GM12878 (cell line): Measurements from ENCODE around the gene CLEC18A. TPM values are rescaled to one million over a fixed set of nuclear protein-coding genes. Genes with fewer than 3 reads are reported as not detected.
"Not testable (repeated sequence)": the region's sequence is repeated elsewhere in the genome, so short reads cannot be mapped to it uniquely, and the experiment has no call there.

ENCODE experiments used
- ATAC-seq: fragments of 200-7000 bp; cut with Tn5 transposase; 3 replicates; pipeline ENCODE4 v1.9.1; 2020; ENCODE audit warnings: mild to moderate bottlenecking, moderate library complexity
- BruUV-seq: library from RNA; stranded (reverse); fragments of 400-500 nt; replicated peaks from 2 replicates; lab custom pipeline; 2021; lab: Mats Ljungman, UMichigan
- CTCF ChIA-PET: fragments of 300-600 bp; sonication (Branson Sonifier 250); formaldehyde crosslinking; extraction: SDS; loops from one replicate; lab custom pipeline; 2021; ENCODE audit warnings: inconsistent platforms; lab: Yijun Ruan, JAX
- POLR2A ChIA-PET: fragments of 350-600 bp; formaldehyde crosslinking; extraction: SDS; loops from one replicate; lab custom pipeline; 2021; ENCODE audit warnings: inconsistent platforms; lab: Charles Lee
- RAD21 ChIA-PET: fragments of 300-600 bp; sonication (Branson Sonifier 250); formaldehyde crosslinking; loops from one replicate; lab custom pipeline; 2023; ENCODE audit warnings: antibody characterized with exemption; ENCODE audit not compliant: unreplicated experiment; lab: Charles Lee
- SMC1A ChIA-PET: fragments of 300-600 bp; sonication (Branson Sonifier 250); formaldehyde crosslinking; loops from one replicate; lab custom pipeline; 2023; ENCODE audit not compliant: unreplicated experiment, uncharacterized antibody; lab: Charles Lee
- DNase-seq: peaks from one replicate; pipeline ENCODE4 v3.0.0-alpha.2; 2011; ENCODE audit warnings: low read depth, low spot score
- FAIRE-seq: peaks from 3 replicates; lab custom pipeline; 2011; peaks lifted over from hg19 to GRCh38; lab: Jason Lieb, UNC
- H2AFZ ChIP-seq: 2 replicates; pipeline ENCODE4 v1.6.0; 2011; ENCODE audit warnings: low read depth, low read length, control low read depth; ENCODE audit not compliant: control insufficient read depth
- H3K27ac ChIP-seq: 2 replicates; pipeline ENCODE4 v1.5.1; 2011; ENCODE audit warnings: control low read depth; ENCODE audit not compliant: control insufficient read depth, insufficient read depth
- H3K27me3 ChIP-seq, 2 experiments: replicated peaks in 1 of 2; 2 replicates each; pipeline versions ENCODE4 v1.6.0 to v1.6.1; 2011; ENCODE audit warnings: low read length in 1 of 2; ENCODE audit not compliant: control insufficient read depth in 2 of 2, insufficient read depth in 2 of 2
- H3K36me3 ChIP-seq, 2 experiments: 2 replicates each; pipeline ENCODE4 v1.5.1; 2011; ENCODE audit warnings: low read length in 1 of 2; ENCODE audit not compliant: control insufficient read depth in 2 of 2, insufficient read depth in 2 of 2
- H3K4me1 ChIP-seq: 2 replicates; pipeline ENCODE4 v1.6.1; 2011; ENCODE audit warnings: mild to moderate bottlenecking, low read length, moderate library complexity, mixed read lengths; ENCODE audit not compliant: control insufficient read depth, insufficient read depth
- H3K4me2 ChIP-seq: 2 replicates; pipeline ENCODE4 v1.6.0; 2011; ENCODE audit warnings: control low read depth; ENCODE audit not compliant: control insufficient read depth, insufficient read depth
- H3K4me3 ChIP-seq: fragments of 200-600 bp; sonication (generic); 2 replicates; pipeline ENCODE4 v1.5.1; 2016
- H3K79me2 ChIP-seq: 2 replicates; pipeline ENCODE4 v1.6.0; 2011; ENCODE audit warnings: low read length; ENCODE audit not compliant: control insufficient read depth, insufficient read depth
- H3K9ac ChIP-seq: 2 replicates; pipeline ENCODE4 v1.8.0; 2011; ENCODE audit warnings: low read length, control low read depth, mixed read lengths; ENCODE audit not compliant: control insufficient read depth, insufficient read depth
- H3K9me3 ChIP-seq: replicated peaks from 3 replicates; pipeline ENCODE4 v1.5.1; 2011; ENCODE audit warnings: mild to moderate bottlenecking, low read length; ENCODE audit not compliant: control insufficient read depth, insufficient read depth
- H4K20me1 ChIP-seq: 2 replicates; pipeline ENCODE4 v1.6.0; 2011; ENCODE audit not compliant: control insufficient read depth, insufficient read depth
- WGBS: methylation state at CpG from one replicate; pipeline ENCODE4 v1.1.6; 2016; ENCODE audit warnings: low lambda C conversion rate; ENCODE audit not compliant: insufficient replicate concordance, insufficient coverage; ENCODE audit errors: missing lambda C conversion rate; 5-methylcytosine and 5-hydroxymethylcytosine counted together
- in situ Hi-C: fragments of 300-500 bp; cut with MboI; formaldehyde crosslinking; loops from 9 replicates; pipeline ENCODE4 v1.14.3; 2018; ENCODE audit warnings: mixed read lengths
- intact Hi-C: fragments of 100-400 bp; cut with micrococcal nuclease; formaldehyde crosslinking; loops from one replicate; pipeline ENCODE4 v1.14.2; 2022; ENCODE audit not compliant: unreplicated experiment
- polyA plus RNA-seq, 11 experiments: library from polyadenylated mRNA; depleted of rRNA in 4 of 11; unstranded in 6 of 11; stranded (reverse) in 5 of 11; fragments of >200 nt; fragmentation: Nextera tagmentation in 4 of 11; fragmentation: Illumina TruSeq in 1 of 11; extraction: Ambion mirVana in 4 of 11; extraction: Trizol in 1 of 11; gene quantifications; 1 replicate in 1 of 11; 2 replicates in 10 of 11; pipeline versions ENCODE4 v1.2.1 to v1.2.3, GENCODE V29; 2011 to 2016; ENCODE audit warnings: inconsistent platforms in 2 of 11, missing spikeins in 2 of 11, low read depth in 1 of 11
- total RNA-seq, 4 experiments: library from RNA; depleted of rRNA in 3 of 4; stranded (reverse); fragments of >200 nt in 3 of 4; fragmentation: Illumina TruSeq in 1 of 4; extraction: Trizol in 1 of 4; gene quantifications; 2 replicates each; pipeline versions ENCODE4 v1.2.1 to v1.2.3, GENCODE V29; 2013 to 2021

CLEC18A gene
- total and polyA plus RNA-seq, 10 of the 15 experiments (the other 5 are each of a cell fraction or from before 2014, with no cell fraction given) = 0.03 to 0.26 (median 0.10) TPM; not detected in 4

DNA sequence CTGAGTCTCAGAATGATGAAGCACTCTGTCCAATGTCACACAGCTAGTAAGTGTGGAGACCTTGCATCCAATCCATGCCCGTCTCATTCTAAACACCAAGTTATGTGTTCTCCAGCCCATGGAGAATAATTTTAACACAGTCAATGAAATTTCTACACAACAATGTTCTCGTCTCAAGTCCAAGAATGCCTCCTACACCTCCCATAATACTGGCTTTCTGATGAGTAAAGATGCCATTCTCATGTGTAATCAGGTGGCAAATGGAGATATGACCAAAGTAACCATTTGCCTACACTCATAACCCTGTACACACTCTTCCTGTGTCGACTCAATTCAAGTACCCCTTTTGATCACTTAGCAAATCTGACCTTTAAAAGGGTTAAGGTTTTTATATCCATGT, 46.8 kb downstream of the CLEC18A start:
- H3K4me3 ChIP-seq, H3K4me1 ChIP-seq, H3K27me3 ChIP-seq, RAD21 ChIA-PET, H3K9ac ChIP-seq, H3K79me2 ChIP-seq, CTCF ChIA-PET, H3K9me3 ChIP-seq, POLR2A ChIA-PET, H3K36me3 ChIP-seq, H2AFZ ChIP-seq, DNase-seq, H4K20me1 ChIP-seq, in situ Hi-C loops, ATAC-seq, intact Hi-C loops, H3K4me2 ChIP-seq, H3K27ac ChIP-seq, FAIRE-seq, BruUV-seq: not testable (repeated sequence)
- SMC1A ChIA-PET = interaction anchor here (0.7 kb wide), 1 partner anchor 641 kb away, joined by 3 read pairs; no protein-coding TSS in a partner anchor
- WGBS = 61% methylated on average over 3 of the region's 3 CpGs

DNA sequence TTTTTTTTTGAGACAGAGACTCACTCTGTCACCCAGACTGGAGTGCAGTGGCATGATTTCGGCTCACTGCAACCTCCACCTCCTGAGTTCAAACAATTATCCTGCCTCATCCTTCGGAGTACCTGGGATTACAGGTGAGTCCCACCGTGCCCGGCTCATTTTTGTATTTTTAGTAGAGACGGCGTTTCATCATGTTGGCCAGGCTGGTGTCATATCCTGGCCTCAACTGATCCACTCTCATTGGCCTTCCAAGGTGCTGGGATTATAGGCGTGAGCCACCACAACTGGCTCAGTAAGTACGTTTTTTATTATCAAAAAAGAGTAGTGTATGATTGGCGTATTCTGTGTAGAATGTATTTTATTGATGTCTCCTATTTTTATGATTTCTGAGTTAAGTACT, 48.7 kb downstream of the CLEC18A start:
- H3K4me1 ChIP-seq, FAIRE-seq, H3K79me2 ChIP-seq, H3K27me3 ChIP-seq, H3K4me3 ChIP-seq, H3K4me2 ChIP-seq, H2AFZ ChIP-seq, BruUV-seq, H3K36me3 ChIP-seq, H3K9ac ChIP-seq, POLR2A ChIA-PET, RAD21 ChIA-PET, CTCF ChIA-PET, intact Hi-C loops, H4K20me1 ChIP-seq, ATAC-seq, in situ Hi-C loops, DNase-seq, H3K9me3 ChIP-seq, H3K27ac ChIP-seq, SMC1A ChIA-PET: not testable (repeated sequence)
- WGBS = 91% methylated on average over 9 of the region's 9 CpGs

DNA sequence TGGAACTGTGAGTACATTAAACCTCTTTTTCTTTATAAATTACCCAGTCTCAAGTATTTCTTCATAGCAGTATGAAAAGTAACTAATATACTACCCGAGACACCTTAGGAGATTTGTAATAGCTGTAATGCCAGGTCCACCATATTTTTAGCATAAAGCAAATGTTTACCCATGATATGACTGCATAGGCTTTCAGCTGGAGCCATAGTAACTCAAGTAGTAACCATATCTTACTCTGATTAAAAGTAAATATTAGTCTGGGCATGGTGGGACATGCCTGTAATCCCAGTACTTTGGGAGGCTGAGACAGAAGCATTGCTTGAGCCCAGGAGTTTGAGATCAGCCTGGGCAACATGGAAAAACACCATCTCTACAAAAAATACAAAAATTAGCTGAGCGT, 52.4 kb downstream of the CLEC18A start:
- POLR2A ChIA-PET = not testable (repeated sequence)

DNA sequence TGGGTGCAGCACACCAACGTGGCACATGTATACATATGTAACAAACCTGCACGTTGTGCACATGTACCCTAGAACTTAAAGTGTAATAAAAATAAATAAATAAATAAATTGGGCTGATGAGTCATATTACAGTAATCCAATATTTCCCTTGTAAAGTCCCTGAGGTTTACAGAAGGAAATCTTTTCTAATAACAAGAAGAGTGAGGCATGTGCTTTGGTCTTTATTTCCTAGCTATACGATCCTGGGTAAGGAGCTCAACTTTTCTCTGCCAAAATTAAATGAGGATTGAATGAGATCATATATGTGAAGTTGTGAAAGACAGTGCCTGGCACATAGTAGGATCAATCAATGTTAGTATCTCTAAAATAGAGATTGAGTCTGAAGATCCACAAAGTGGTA, 57.5 kb downstream of the CLEC18A start:
- H4K20me1 ChIP-seq, FAIRE-seq, H3K4me1 ChIP-seq, DNase-seq, ATAC-seq, BruUV-seq, CTCF ChIA-PET, in situ Hi-C loops, SMC1A ChIA-PET, POLR2A ChIA-PET, intact Hi-C loops, H3K79me2 ChIP-seq, H3K9me3 ChIP-seq, H3K9ac ChIP-seq, H3K27ac ChIP-seq, RAD21 ChIA-PET, H3K27me3 ChIP-seq, H3K36me3 ChIP-seq, H3K4me2 ChIP-seq, H2AFZ ChIP-seq, H3K4me3 ChIP-seq: not testable (repeated sequence)
- WGBS = 98% methylated on average over 3 of the region's 3 CpGs

More for the DNA sequence above, 52.4 kb downstream of the CLEC18A start:
- BruUV-seq, SMC1A ChIA-PET, in situ Hi-C loops, H3K4me1 ChIP-seq, H2AFZ ChIP-seq, H3K4me3 ChIP-seq, H3K9ac ChIP-seq, intact Hi-C loops, DNase-seq, H3K9me3 ChIP-seq, FAIRE-seq, RAD21 ChIA-PET, H3K27ac ChIP-seq, H3K4me2 ChIP-seq, CTCF ChIA-PET, ATAC-seq, H3K27me3 ChIP-seq, H4K20me1 ChIP-seq, H3K36me3 ChIP-seq, H3K79me2 ChIP-seq: not testable (repeated sequence)
- WGBS = 90% methylated on average over 2 of the region's 2 CpGs
